Measurements from ENCODE around the gene RSRC1.

GRCh38 chr3:158297940-158298339 lies 188.1 kb downstream of the RSRC1 start:
- no peak for TF ChIP-seq POLR2A (IDR thresholded peaks at IDR 0.05; ENCODE audit: low read length)
- TF ChIP-seq GATA1 (IDR thresholded peaks at IDR 0.05; ENCODE audit: low read depth, low read length): no peak
